Activated naive CD4-positive, alpha-beta T cell (primary cell): Measurements from ENCODE around the gene TOMM20L.
"Not testable (repeated sequence)": the region's sequence is repeated elsewhere in the genome, so short reads cannot be mapped to it uniquely, and the experiment has no call there.

Source experiments
- DNase-seq, 4 experiments: peaks; one replicate each; lab custom pipeline; 2025; lab: John Stamatoyannopoulos, UW

Gene TOMM20L

GRCh38 chr14:58395812-58396788 is at the start of gene TOMM20L:
Gene TOMM20L, plus strand, starts transcription at chr14:58395930. Its CDS starts 28 bp downstream, at chr14:58395958.
- DNase-seq: peak; percentile 16 to 69 (median 38)

- no peak for DNase-seq
Observed at GRCh38 chr14:58353516-58354299, 42.0 kb upstream of the TOMM20L start.

GRCh38 chr14:58354808-58355207 is 40.9 kb upstream of the TOMM20L start:
- DNase-seq: no peak

- DNase-seq: no peak
Observed at GRCh38 chr14:58356268-58356667, 39.5 kb upstream of the TOMM20L start.

GRCh38 chr14:58362272-58362671 is 33.5 kb upstream of the TOMM20L start:
- not testable (repeated sequence) for DNase-seq

GRCh38 chr14:58362798-58363412 is 32.8 kb upstream of the TOMM20L start:
- no peak for DNase-seq

- no peak for DNase-seq
Observed at GRCh38 chr14:58364316-58364715, 31.4 kb upstream of the TOMM20L start.

GRCh38 chr14:58367296-58367695 is 28.4 kb upstream of the TOMM20L start:
- DNase-seq: no peak

- DNase-seq: no peak
Observed at GRCh38 chr14:58368956-58369355, 26.8 kb upstream of the TOMM20L start.

GRCh38 chr14:58376791-58377190 is 18.9 kb upstream of the TOMM20L start:
- DNase-seq: no peak

- DNase-seq: no peak
Observed at GRCh38 chr14:58390830-58391229, 4.9 kb upstream of the TOMM20L start.

GRCh38 chr14:58395562-58395811 is 243 bp upstream of the TOMM20L start:
- no peak for DNase-seq

- no peak for DNase-seq
Observed at GRCh38 chr14:58397156-58397555, 1.4 kb downstream of the TOMM20L start.

GRCh38 chr14:58398495-58398894 is 2.8 kb downstream of the TOMM20L start:
- DNase-seq: no peak

- DNase-seq: no peak
Observed at GRCh38 chr14:58398895-58399294, 3.2 kb downstream of the TOMM20L start.

- no peak for DNase-seq
Observed at GRCh38 chr14:58401587-58401986, 5.9 kb downstream of the TOMM20L start.

GRCh38 chr14:58408681-58409215 is 13.0 kb downstream of the TOMM20L start:
- DNase-seq: no peak

GRCh38 chr14:58414845-58415244 is 19.1 kb downstream of the TOMM20L start:
- no peak for DNase-seq

- no peak for DNase-seq
Observed at GRCh38 chr14:58415636-58416547, 20.2 kb downstream of the TOMM20L start.

- DNase-seq: not testable (repeated sequence)
Observed at GRCh38 chr14:58416934-58417333, 21.2 kb downstream of the TOMM20L start.

GRCh38 chr14:58426670-58427280 is 31.0 kb downstream of the TOMM20L start:
- peak; percentile 9 to 28 (median 20) for DNase-seq
